Cardiac muscle cell (in vitro differentiated cells and primary cell): ENCODE results near the gene RFX3. TPM values are rescaled to one million over a fixed set of nuclear protein-coding genes. Genes with fewer than 3 reads are reported as not detected.

Experiments used
- DNase-seq, 2 donors: peaks; one replicate each; pipeline versions ENCODE4 v3.0.0 to v3.0.0-alpha.2; 2010 to 2017; ENCODE audit warnings: low read depth in 1 of 2, low spot score in 1 of 2
- H3K27ac ChIP-seq: fragments of 200-600 bp; sonication (generic); 2 replicates; pipeline ENCODE4 v1.5.1; 2016
- H3K27me3 ChIP-seq: fragments of 200-600 bp; sonication (generic); 2 replicates; pipeline ENCODE4 v1.6.0; 2016; ENCODE audit warnings: control low read depth
- H3K36me3 ChIP-seq: fragments of 200-600 bp; sonication (generic); 2 replicates; pipeline ENCODE4 v1.5.1; 2016; ENCODE audit warnings: control low read depth
- H3K4me1 ChIP-seq: fragments of 200-600 bp; sonication (generic); 2 replicates; pipeline ENCODE4 v1.8.1; 2017; ENCODE audit warnings: low read depth, mild to moderate bottlenecking, mixed run types
- H3K4me3 ChIP-seq: fragments of 200-600 bp; sonication (generic); 2 replicates; pipeline ENCODE4 v1.5.1; 2016; ENCODE audit warnings: mild to moderate bottlenecking
- H3K9me3 ChIP-seq: fragments of 200-600 bp; sonication (generic); 2 replicates; pipeline ENCODE4 v1.5.1; 2017; ENCODE audit warnings: low read depth, mild to moderate bottlenecking, control low read depth
- CTCF ChIP-seq: IDR thresholded peaks from 2 replicates; pipeline ENCODE4 v1.5.1; 2012; ENCODE audit warnings: low read depth, mild to moderate bottlenecking, low read length
- polyA plus RNA-seq: library from polyadenylated mRNA; unstranded; fragments of >200 nt; fragmentation: Nextera tagmentation; extraction: Ambion mirVana; gene quantifications from 2 replicates; pipeline ENCODE4 v1.2.1, GENCODE V29; 2016
- total RNA-seq: library from RNA; depleted of rRNA; stranded (reverse); fragments of >200 nt; gene quantifications from 2 replicates; pipeline ENCODE4 v1.2.3, GENCODE V29; 2016

The RFX3 gene
- total and polyA plus RNA-seq, 2 experiments from 2014 or later, result 6.3 to 9.9 TPM

DNA sequence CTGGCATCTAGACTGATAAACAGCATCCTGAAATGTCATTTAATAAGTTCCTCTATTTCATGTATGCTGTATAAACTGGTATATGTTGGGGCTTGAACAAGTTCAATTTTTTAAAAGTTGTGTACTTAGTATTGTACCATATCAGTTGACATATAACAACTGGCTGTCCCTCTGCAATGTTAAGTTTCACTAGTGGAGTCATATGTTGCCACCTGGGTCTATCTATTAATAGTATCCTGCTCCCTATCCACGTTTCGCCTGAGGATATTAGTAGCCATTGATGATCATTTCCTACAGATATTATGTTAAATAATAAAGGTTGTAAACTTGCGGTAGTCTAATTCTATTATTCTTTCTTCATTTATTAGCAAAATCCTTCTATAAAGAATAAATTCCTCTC lies 177.6 kb downstream of the RFX3 start:
- DNase-seq, result no peak
- H3K27me3 ChIP-seq, result no peaks in the 10 kb centered on the region
- H3K9me3 ChIP-seq, result no peaks in the 10 kb centered on the region
- H3K27ac ChIP-seq, result no peak overlapping the region
- H3K36me3 ChIP-seq, result no peaks in the 10 kb centered on the region
- no peak for TF ChIP-seq CTCF
- no peaks in the 10 kb centered on the region for H3K4me1 ChIP-seq
- H3K4me3 ChIP-seq, result no peak overlapping the region

GRCh38 chr9:3346549-3346948 lies 179.3 kb downstream of the RFX3 start:
- Histone ChIP-seq H3K4me3 (no peak overlapping the region), H3K36me3 (no peaks in the 10 kb centered on the region), H3K4me1 (no peaks in the 10 kb centered on the region), H3K27me3 (no peaks in the 10 kb centered on the region), H3K27ac (no peak overlapping the region), H3K9me3 (no peaks in the 10 kb centered on the region)
- no peak for TF ChIP-seq CTCF
- DNase-seq, result no peak

GRCh38 chr9:3343671-3344070 lies 182.1 kb downstream of the RFX3 start:
- TF ChIP-seq CTCF, result no peak
- no peaks in the 10 kb centered on the region for H3K9me3 ChIP-seq
- no peak overlapping the region for H3K4me3 ChIP-seq
- DNase-seq, result no peak
- H3K27ac ChIP-seq, result no peak overlapping the region
- H3K4me1 ChIP-seq, result no peaks in the 10 kb centered on the region
- H3K36me3 ChIP-seq, result no peaks in the 10 kb centered on the region
- no peaks in the 10 kb centered on the region for H3K27me3 ChIP-seq

GRCh38 chr9:3342159-3342777 lies 183.5 kb downstream of the RFX3 start:
- peak in 1 of 2 donors; percentile 83 for DNase-seq
- no peak for TF ChIP-seq CTCF
- no peaks in the 10 kb centered on the region for H3K36me3 ChIP-seq
- H3K4me3 ChIP-seq, result no peak overlapping the region
- no peaks in the 10 kb centered on the region for H3K9me3 ChIP-seq
- no peaks in the 10 kb centered on the region for H3K4me1 ChIP-seq
- H3K27ac ChIP-seq, result no peak overlapping the region
- H3K27me3 ChIP-seq, result no peaks in the 10 kb centered on the region

- Histone ChIP-seq H3K4me3 (no peak overlapping the region), H3K27me3 (no peaks in the 10 kb centered on the region), H3K27ac (peak overlapping the region; percentile 22), H3K9me3 (no peaks in the 10 kb centered on the region), H3K4me1 (peaks cover 6% of the 10 kb centered on the region), H3K36me3 (no peaks in the 10 kb centered on the region)
- no peak for TF ChIP-seq CTCF
- peak; percentile 1 to 89 for DNase-seq
These were observed 188.1 kb downstream of the RFX3 start for GRCh38 chr9:3337515-3338225.
